Neutrophil (primary cell): ENCODE results near the gene ASPG.

Experiments used
- H3K27ac ChIP-seq: fragments of 200-600 bp; sonication (generic); 2 replicates; pipeline ENCODE4 v1.5.1; 2016; ENCODE audit warnings: mild to moderate bottlenecking, moderate library complexity
- H3K27me3 ChIP-seq: fragments of 200-600 bp; sonication (generic); 2 replicates; pipeline ENCODE4 v1.6.0; 2016; ENCODE audit warnings: mild to moderate bottlenecking
- H3K36me3 ChIP-seq: fragments of 200-600 bp; sonication (generic); 2 replicates; pipeline ENCODE4 v1.5.1; 2017
- H3K4me1 ChIP-seq, 2 experiments: fragments of 200-600 bp in 1 of 2; sonication (generic) in 1 of 2; 1 replicate in 1 of 2; 2 replicates in 1 of 2; pipeline versions ENCODE4 v1.5.1 to v1.6.1; 2013 to 2016; ENCODE audit warnings: low read depth in 1 of 2, low read length in 1 of 2, mild to moderate bottlenecking in 1 of 2, moderate library complexity in 1 of 2; ENCODE audit not compliant: control insufficient read depth in 1 of 2, insufficient read depth in 1 of 2
- H3K4me3 ChIP-seq, 2 experiments: fragments of 200-600 bp in 1 of 2; sonication (generic) in 1 of 2; 1 replicate in 1 of 2; 2 replicates in 1 of 2; pipeline ENCODE4 v1.5.1; 2013 to 2016; ENCODE audit warnings: low read depth in 1 of 2, low read length in 1 of 2, mild to moderate bottlenecking in 1 of 2, moderate library complexity in 1 of 2
- H3K9me3 ChIP-seq: fragments of 200-600 bp; sonication (generic); 2 replicates; pipeline ENCODE4 v1.5.1; 2016
- CTCF ChIP-seq: fragments of 200-600 bp; sonication (generic); IDR thresholded peaks from 2 replicates; pipeline ENCODE4 v1.5.1; 2016; ENCODE audit warnings: antibody characterized with exemption

ASPG gene

GRCh38 chr14:104164041-104164440 is 78.5 kb downstream of the ASPG start:
- no peaks in the 10 kb centered on the region for H3K36me3 ChIP-seq
- no peaks in the 10 kb centered on the region for H3K4me1 ChIP-seq
- no peak for TF ChIP-seq CTCF
- no peaks in the 10 kb centered on the region for H3K27me3 ChIP-seq
- H3K27ac ChIP-seq: no peak overlapping the region
- no peak overlapping the region for H3K4me3 ChIP-seq
- H3K9me3 ChIP-seq: no peaks in the 10 kb centered on the region

- no peaks in the 10 kb centered on the region for H3K36me3 ChIP-seq
- TF ChIP-seq CTCF: no peak
- no peaks in the 10 kb centered on the region for H3K9me3 ChIP-seq
- H3K4me3 ChIP-seq: no peak overlapping the region
- H3K27ac ChIP-seq: no peak overlapping the region
- no peaks in the 10 kb centered on the region for H3K27me3 ChIP-seq
- no peaks in the 10 kb centered on the region for H3K4me1 ChIP-seq
These were observed 79.0 kb downstream of the ASPG start for GRCh38 chr14:104164512-104164911.
